Amniotic stem cell (primary cell): ENCODE measurements around the gene CYP11A1.

Experiments
- DNase-seq: peaks from one replicate; lab custom pipeline; 2025; lab: John Stamatoyannopoulos, UW

The CYP11A1 gene

DNA sequence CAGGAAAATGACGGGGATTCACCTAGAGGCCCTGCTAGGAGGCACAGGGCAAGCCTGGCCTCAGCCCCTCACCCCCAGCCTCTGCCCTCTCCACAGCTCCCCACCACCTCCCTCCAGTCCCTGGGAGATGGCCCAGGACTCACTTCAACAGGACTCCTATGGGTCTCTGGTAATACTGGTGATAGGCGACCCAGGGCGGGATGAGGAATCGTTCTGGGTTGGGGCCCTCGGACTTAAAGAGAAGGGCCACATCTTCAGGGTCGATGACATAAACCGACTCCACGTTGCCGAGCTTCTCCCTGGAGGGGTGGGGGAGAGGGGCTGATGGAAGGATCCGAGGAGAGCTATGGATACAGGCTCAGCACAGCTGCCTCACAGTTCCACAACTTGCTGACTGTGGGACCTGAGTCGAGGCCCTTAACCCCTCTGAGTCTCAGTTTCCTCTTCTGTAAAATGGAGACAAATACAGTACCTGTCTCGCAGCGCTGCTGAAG, 19.6 kb downstream of the CYP11A1 start:
- no peak for DNase-seq

DNA sequence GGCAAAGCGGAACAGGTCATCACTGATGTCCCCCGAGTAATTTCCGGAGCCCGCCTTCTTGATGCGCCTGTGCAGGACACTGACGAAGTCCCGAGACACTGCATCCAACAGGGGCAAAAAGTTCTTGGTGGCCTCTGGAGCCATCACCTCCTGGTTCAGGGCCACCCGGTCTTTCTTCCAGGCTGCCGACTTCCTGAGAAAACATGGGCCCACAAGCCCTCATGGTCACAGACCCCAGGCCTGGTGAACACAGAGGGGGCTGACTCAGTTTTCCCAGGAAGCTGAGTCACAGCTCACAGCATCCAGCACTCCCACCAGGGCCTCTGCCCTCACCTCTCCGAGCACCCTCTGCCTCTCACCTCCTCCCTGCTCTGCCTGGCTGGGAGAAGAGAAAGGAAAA, 22.4 kb downstream of the CYP11A1 start:
- DNase-seq = no peak

DNA sequence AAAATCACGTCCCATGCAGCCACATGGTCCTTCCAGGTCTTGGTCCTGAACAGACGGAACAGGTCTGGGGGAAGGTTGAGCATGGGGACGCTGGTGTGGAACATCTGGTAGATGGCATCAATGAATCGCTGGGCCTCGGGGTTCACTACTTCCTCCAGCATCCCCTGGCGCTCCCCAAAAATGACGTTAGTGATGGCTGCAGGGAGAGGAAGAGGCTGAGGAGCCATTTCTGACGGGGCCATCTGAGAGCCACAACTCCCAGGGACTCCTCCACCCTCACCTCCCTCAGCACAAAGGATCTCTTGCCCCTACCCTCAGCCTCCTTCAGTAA, 23.7 kb downstream of the CYP11A1 start:
- no peak for DNase-seq

- no peak for DNase-seq
Measured at GRCh38 chr15:74343127-74343796, 24.2 kb downstream of the CYP11A1 start.

DNA sequence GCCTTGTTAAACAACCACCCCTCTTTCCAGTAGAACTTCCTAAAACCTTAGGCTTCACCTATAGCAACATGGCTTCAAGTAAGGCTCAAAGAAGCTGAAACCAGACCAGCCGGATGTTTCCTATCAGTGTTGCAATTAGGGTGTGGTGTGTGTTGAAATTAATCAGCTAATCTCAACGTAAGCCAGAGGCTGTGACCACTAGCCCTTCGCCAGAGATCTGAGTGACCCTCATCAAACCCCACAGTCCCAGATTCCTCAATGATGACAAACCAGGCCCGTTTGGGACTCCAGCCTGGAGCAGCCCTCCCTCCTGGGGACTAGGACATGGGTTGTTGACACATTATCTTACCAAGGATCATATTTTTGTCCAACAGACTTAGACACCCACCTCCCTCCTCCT, 27.3 kb downstream of the CYP11A1 start:
- DNase-seq = no peak

DNA sequence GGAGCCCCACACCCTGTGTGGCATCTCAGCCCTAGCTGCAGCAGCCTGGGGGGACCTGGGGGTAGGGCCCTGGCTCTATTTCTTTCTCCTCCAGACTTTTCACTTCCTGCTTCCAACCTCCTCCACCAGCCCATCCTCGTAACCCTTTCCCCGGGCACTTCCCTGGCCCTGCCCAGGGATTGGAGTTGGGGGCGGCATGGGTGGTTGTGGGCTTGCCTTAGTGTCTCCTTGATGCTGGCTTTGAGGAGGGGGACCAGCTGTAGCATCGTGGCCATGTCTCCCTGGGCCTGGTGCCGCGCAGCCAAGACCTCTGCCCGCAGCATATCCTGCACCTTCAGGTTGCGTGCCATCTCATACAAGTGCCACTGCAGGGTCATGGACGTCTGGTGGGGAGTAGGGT, 28.1 kb downstream of the CYP11A1 start:
- no peak for DNase-seq

DNA sequence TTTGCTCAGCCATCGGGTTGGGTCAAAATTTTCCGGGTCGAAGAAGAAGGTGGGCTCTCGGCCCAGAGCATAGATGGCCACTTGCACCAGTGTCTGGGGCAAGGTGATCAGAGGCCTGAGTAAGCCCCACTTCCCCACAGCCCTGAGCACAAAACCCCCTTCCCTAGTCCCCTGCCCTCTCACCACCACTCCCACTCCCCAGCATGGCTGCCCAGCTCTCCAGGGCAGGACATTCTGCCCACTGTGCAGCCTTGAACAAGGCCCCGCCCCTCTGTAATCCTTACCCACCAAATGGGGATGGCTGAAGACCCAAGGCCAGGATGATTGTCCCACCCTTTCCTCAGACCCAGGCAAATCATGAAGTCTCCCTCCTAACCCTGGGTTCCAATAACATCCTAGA, 28.8 kb downstream of the CYP11A1 start:
- no peak for DNase-seq

- no peak for DNase-seq
Measured at GRCh38 chr15:74337607-74338211, 29.7 kb downstream of the CYP11A1 start.

DNA sequence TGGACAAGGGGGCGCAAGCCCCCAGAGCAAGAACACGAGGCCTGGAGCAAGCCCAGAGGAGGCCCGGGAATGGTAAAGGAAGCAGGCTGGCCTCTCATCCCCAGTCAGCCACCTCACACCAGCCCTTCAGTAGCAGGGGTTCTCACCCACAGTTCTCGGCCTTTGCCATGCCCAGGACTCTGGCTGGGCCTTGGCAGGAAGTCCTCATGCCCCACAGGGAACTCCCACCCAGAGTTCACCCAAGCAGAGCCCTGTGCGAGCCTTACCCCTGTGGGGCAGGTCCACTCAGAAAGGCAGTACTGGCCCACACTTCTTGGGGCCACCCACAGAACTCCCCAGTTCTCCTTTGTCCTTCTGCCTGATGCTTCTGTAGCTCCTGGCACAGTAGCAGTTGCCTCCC, 30.3 kb downstream of the CYP11A1 start:
- DNase-seq = no peak

GRCh38 chr15:74336061-74337005, 31.1 kb downstream of the CYP11A1 start:
- no peak for DNase-seq

DNA sequence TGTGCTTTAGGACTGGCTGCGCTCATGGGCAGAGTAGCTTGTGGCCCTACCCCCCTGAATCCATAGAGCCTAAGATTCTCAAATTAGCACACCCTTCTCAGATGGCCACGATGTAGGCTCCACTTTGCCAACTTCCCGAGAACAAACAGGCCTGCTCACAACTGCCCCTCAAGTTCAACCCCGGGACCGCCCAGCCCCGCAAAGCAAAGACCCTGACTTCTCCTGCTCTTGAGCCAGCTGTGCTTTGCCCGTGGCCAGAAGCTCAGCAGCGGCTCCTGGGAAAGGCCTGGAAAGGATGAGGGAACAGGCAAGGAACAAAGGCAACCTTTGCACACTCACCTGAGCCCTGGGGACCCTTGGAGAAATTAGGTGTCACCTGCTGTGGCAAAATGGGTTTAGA, 32.0 kb downstream of the CYP11A1 start:
- DNase-seq = no peak

DNA sequence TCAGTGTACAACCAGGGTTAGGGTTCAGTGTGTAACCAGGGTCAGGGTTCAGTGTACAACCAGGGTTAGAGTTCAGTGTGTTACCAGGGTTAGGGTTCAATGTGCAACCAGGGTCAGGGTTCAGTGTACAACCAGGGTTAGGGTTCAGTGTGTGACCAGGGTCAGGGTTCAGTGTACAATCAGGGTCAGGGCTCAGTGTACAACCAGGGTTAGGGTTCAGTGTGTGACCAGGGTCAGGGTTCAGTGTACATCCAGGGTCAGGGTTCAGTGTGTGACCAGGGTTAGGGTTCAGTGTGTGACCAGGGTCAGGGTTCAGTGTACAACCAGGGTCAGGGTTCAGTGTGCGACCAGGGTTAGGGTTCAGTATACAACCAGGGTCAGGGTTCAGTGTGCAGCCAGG, 33.3 kb downstream of the CYP11A1 start:
- DNase-seq = no peak

GRCh38 chr15:74333662-74334061, 33.8 kb downstream of the CYP11A1 start:
- DNase-seq = no peak

GRCh38 chr15:74333093-74333492, 34.4 kb downstream of the CYP11A1 start:
- no peak for DNase-seq

- no peak for DNase-seq
Measured at GRCh38 chr15:74332611-74333010, 34.8 kb downstream of the CYP11A1 start.

DNA sequence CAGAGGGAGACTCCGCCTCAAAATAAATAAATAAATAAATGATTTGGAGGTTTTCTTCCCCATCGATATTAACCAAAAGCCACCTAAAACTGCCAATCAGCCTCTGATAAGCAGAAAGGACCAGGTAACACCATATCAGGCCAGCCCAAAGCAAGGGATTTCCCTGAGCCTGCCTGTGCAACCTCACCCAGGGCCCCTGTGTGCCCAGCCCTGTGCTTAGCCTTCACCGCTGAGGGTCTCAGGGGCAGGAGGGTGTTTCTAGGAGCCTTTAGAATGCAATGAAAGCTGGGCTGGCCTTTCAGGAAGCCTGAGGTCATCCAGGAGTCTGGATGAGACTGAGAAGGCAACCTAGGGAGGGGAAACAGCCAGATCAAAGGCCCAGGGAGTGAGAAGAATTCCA, 35.4 kb downstream of the CYP11A1 start:
- DNase-seq = no peak

- no peak for DNase-seq
Measured at GRCh38 chr15:74330861-74331408, 36.5 kb downstream of the CYP11A1 start.

DNA sequence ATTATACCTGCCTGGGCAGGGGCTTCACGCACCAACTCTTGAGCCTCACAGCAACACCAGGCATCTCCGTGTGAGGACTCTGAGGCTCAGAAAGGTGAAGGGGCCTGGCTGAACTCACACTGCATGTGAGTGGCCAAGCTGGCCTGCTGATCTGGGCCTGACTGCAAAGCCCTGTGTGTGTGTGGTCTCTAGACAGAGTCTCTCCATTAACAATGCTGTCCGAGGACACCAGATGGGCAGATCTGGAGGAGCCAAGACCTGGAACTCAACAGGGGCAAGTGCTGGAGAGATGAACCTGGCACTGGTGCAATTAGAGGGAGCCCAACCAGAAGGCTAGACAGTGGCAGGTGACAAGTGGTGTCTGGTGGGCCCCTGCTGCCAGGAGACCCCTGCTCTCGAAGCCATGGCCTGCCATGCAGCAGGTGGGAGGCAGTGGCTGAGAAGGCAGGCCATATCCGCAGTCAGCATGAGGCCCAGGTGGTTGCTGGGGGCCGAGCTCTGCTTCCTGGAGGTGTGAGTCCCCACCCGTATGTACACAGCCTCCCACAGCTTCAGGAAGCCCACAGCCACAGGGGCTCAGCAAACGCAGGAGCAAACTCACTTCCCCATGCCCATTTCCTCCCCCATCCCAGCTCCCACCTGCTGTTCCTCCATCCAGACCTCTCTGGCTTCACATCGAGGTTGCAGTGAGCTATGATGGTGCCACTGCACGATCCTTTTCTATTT, 39.0 kb downstream of the CYP11A1 start:
- DNase-seq = no peak

- DNase-seq = no peak
Measured at GRCh38 chr15:74327756-74328155, 39.7 kb downstream of the CYP11A1 start.

GRCh38 chr15:74326746-74327145, 40.7 kb downstream of the CYP11A1 start:
- no peak for DNase-seq

GRCh38 chr15:74324714-74325113, 42.7 kb downstream of the CYP11A1 start:
- DNase-seq = no peak
